Measurements from ENCODE around the gene AKR7A3.
"Not testable (repeated sequence)": the region's sequence is repeated elsewhere in the genome, so short reads cannot be mapped to it uniquely, and the experiment has no call there.

Gene AKR7A3

DNA sequence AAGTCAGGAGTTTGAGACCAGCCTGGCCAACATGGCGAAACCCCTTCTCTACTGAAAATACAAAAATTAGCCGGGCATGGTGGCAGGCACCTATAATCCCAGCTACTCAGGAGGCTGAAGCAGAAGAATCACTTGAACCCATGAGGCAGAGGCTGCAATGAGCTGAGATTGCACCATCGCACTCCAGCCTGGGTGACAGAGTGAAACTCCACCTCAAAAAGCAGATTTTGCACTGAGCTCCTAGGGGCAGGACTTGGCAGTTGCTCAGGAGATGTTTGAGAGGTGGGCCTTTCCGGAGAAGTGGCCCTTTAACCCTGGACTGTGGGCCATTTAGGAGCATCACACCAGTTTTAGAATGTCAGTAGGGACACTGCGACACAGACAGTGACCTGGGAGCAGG, 32.3 kb downstream of the AKR7A3 start:
- H3K27me3 ChIP-seq (ENCODE audit: control insufficient read depth, insufficient read depth, low read length, poor library complexity, severe bottlenecking); H3K4me3 ChIP-seq (ENCODE audit: insufficient read depth, low read depth, low read length); H3K27ac ChIP-seq (ENCODE audit: insufficient read depth, low read depth, low read length, poor library complexity, severe bottlenecking); H3K9me3 ChIP-seq (ENCODE audit: control insufficient read depth, low read length): not testable (repeated sequence)
- 94 to 96% methylated on average over 5 of the region's 5 CpGs for WGBS, 2 experiments
- Histone ChIP-seq H3K36me3 (ENCODE audit: control insufficient read depth, insufficient read depth, low read length) (peaks cover 32% of the 10 kb centered on the region), H3K4me1 (ENCODE audit: control insufficient read depth, insufficient read depth, low read length) (peaks cover 14% of the 10 kb centered on the region)

DNA sequence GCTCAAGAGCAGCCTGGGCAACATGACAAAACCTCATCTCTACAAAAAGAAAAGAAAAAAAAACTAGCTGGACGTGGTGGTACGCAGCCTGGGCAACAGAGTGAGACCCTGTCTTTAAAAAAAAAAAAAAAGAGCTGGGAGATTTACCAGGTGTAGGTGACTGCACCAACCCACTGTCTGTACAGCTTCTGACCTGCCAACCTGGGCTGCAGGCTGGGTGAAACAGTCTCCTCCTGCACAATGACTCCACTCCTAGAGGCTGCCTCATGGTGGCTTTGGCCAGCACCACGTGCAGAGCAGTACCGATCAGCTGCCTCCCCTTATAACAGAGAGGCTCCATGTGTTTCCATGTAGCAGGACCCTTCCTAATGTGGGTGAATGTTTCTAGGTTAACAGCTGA, 33.3 kb downstream of the AKR7A3 start:
- Histone ChIP-seq H3K36me3 (ENCODE audit: control insufficient read depth, insufficient read depth, low read length) (peaks cover 32% of the 10 kb centered on the region), H3K27me3 (ENCODE audit: control insufficient read depth, insufficient read depth, low read length, poor library complexity, severe bottlenecking) (no peaks in the 10 kb centered on the region), H3K27ac (ENCODE audit: insufficient read depth, low read depth, low read length, poor library complexity, severe bottlenecking) (no peak overlapping the region), H3K4me1 (ENCODE audit: control insufficient read depth, insufficient read depth, low read length) (peaks cover 17% of the 10 kb centered on the region), H3K9me3 (ENCODE audit: control insufficient read depth, low read length) (no peaks in the 10 kb centered on the region), H3K4me3 (ENCODE audit: insufficient read depth, low read depth, low read length) (no peak overlapping the region)
- 96% methylated on average over 4 of the region's 4 CpGs for WGBS, 2 experiments

DNA sequence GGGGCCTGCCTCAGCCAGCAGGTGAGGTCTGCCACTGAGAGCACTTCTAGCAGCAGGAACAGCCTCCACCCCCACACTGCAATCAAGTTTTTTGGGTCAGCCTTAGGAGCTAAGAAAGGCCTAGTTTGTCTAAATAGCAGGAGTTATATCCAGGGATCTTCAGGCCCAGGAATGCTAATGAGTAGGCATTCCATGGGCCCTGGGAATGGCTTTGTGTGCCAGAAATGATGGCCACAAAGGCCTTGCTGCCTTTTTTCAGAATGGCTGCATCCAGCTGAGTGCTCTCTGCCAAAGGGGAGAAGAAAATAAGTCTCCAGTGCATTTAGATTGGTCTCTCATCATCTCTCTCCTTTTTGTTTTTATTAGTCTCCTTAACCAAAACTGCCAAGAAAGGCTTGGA, 34.2 kb downstream of the AKR7A3 start:
- H3K36me3 ChIP-seq (ENCODE audit: control insufficient read depth, insufficient read depth, low read length) = peaks cover 30% of the 10 kb centered on the region
- H3K27me3 ChIP-seq (ENCODE audit: control insufficient read depth, insufficient read depth, low read length, poor library complexity, severe bottlenecking) = no peaks in the 10 kb centered on the region
- H3K27ac ChIP-seq (ENCODE audit: insufficient read depth, low read depth, low read length, poor library complexity, severe bottlenecking) = no peak overlapping the region

DNA sequence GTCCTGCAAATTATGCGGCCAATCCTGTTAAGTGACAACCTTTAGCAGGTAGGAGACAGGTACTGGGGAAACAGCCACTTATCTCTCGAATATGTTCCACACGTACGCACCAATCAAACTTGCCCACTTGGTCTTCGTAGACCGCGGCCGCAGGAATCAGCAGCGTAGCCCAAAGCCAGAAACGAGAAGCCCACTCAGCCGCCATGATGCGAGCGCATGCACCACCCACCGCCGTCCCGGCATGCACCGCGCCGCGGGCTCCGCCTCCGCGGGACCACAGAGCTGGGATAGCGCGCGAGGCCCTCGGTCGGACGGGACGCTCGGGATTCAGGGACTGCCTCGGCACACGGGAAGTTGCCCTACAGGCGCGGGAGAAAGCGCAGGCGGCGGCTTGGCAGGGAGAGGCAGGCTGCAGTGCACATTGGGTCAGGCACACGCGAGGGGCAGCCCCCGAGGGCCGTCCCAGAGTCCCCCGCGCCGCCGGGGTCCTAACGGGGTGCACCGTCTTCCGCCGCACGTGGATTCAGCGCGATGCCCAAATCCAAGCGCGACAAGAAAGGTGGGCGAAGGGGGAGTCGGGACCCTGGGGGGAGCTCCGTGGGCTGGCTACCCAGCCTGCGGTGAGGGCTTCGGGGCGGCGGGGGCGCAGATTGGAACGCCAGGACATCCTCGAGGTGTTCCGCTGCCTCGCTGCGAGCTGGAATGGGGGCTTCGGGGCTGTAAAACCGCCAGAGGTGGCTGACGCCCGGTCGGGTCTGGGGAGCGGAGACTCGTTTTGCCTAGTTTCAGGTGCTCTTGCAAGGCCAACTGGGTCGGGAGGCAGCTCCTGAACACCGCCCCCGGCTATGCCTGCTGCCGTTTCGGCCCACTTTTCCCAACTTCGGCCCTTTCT, 37.0 kb downstream of the AKR7A3 start, which contains the start of the genes EMC1 and MRTO4:
TSS of gene EMC1 (minus strand) at position 220 of the 892 bp plus-strand sequence. CDS start at position 205, 15 bp downstream.
TSS of gene MRTO4 (plus strand) at position 501 of the 892 bp plus-strand sequence. CDS start at position 532, 31 bp downstream.
- Histone ChIP-seq H3K27me3 (ENCODE audit: control insufficient read depth, insufficient read depth, low read length, poor library complexity, severe bottlenecking) (no peaks in the 10 kb centered on the region), H3K27ac (ENCODE audit: insufficient read depth, low read depth, low read length, poor library complexity, severe bottlenecking) (peak within 1 kb of the TSS; percentile 97), H3K4me1 (ENCODE audit: control insufficient read depth, insufficient read depth, low read length) (peaks cover 18% of the 10 kb centered on the region), H3K4me3 (ENCODE audit: insufficient read depth, low read depth, low read length) (peak within 1 kb of the TSS; percentile 94), H3K9me3 (ENCODE audit: control insufficient read depth, low read length) (no peaks in the 10 kb centered on the region), H3K36me3 (ENCODE audit: control insufficient read depth, insufficient read depth, low read length) (peaks cover 11% of the 10 kb centered on the region)
- 0% methylated on average over 81 of the region's 81 CpGs for WGBS, 2 experiments

More for the DNA sequence above, 34.2 kb downstream of the AKR7A3 start:
- peaks cover 18% of the 10 kb centered on the region for H3K4me1 ChIP-seq (ENCODE audit: control insufficient read depth, insufficient read depth, low read length)
- no peaks in the 10 kb centered on the region for H3K9me3 ChIP-seq (ENCODE audit: control insufficient read depth, low read length)
- H3K4me3 ChIP-seq (ENCODE audit: insufficient read depth, low read depth, low read length) = no peak overlapping the region

DNA sequence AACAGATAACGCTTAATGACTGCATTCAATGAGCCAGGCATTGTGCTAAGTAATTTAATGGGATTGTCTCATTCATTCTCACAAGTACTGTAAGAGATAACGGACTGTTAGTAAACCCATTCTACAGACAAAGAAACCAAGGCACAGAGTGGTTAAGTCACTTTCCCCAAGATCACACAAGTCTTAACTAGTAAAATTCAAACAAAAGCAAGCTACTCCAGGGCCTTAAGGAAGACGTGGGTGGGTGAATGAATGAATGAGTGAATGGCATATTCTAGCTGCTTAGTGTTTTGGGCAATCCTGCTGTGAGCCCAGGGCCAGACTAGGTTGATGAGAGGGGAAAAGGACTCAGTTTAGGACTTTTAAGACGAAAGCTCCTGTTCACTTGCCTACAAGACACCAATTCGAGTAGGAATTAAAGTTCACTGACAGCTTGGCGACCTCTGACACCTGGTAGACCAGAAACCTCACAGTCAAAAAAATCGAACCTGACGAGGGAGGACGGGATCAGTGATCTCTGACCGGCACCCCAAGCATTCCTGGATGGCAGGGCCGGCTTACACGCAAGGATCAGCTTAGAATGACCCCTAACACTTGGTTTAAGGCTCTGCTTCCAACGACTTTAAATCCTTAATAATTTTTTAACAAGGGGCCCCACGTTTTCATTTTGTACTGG, 37.8 kb downstream of the AKR7A3 start:
- Histone ChIP-seq H3K27ac (ENCODE audit: insufficient read depth, low read depth, low read length, poor library complexity, severe bottlenecking) (peak overlapping the region; percentile 97), H3K27me3 (ENCODE audit: control insufficient read depth, insufficient read depth, low read length, poor library complexity, severe bottlenecking) (no peaks in the 10 kb centered on the region), H3K9me3 (ENCODE audit: control insufficient read depth, low read length) (no peaks in the 10 kb centered on the region), H3K4me3 (ENCODE audit: insufficient read depth, low read depth, low read length) (peak overlapping the region; percentile 94), H3K36me3 (ENCODE audit: control insufficient read depth, insufficient read depth, low read length) (peaks cover 7% of the 10 kb centered on the region), H3K4me1 (ENCODE audit: control insufficient read depth, insufficient read depth, low read length) (peaks cover 18% of the 10 kb centered on the region)
- WGBS, 2 experiments = 13 to 14% methylated on average over 14 of the region's 14 CpGs

DNA sequence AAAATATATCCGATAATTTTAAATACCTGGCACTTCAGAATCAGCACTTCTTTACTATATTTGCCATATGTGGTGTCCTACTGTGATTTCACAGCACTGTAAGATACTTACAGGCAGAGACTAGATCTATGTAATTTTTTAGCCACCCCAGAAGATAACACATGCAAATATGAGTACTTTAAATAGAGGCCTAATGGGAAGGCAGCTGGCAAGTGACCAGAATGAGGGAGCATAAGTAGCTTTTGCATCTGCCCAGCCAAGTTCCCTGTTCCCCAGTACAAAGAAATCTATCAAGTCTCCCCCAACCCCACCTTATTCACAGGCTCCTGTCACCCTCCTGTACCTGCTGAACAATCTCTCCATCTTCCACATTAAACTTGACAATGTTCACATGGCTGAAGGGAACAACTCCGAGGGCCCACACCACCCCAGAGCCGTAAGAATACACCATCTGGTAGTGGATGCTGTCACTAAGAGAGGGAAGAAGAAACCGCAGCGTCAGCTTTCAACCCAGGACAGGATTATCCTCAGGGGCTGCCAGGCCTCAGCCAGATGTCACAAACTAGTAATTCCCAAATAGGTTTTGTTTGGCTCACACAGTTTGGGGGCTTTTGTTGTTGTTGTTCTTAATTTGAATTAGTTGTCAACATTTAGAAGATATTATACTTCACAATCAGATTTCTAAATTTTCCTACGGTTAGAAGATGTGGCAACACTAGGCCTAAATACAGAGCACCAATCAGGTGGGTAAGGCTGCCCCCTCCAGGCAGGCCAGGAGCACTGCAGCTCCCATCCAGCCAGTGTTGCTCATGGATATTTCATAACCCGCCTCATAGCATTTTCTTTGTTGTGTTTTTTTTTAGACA, 47.7 kb downstream of the AKR7A3 start:
- Histone ChIP-seq H3K27ac (ENCODE audit: insufficient read depth, low read depth, low read length, poor library complexity, severe bottlenecking) (no peak overlapping the region), H3K4me3 (ENCODE audit: insufficient read depth, low read depth, low read length) (no peak overlapping the region), H3K27me3 (ENCODE audit: control insufficient read depth, insufficient read depth, low read length, poor library complexity, severe bottlenecking) (no peaks in the 10 kb centered on the region), H3K4me1 (ENCODE audit: control insufficient read depth, insufficient read depth, low read length) (no peaks in the 10 kb centered on the region), H3K36me3 (ENCODE audit: control insufficient read depth, insufficient read depth, low read length) (peaks cover 62% of the 10 kb centered on the region), H3K9me3 (ENCODE audit: control insufficient read depth, low read length) (no peaks in the 10 kb centered on the region)
- WGBS, 2 experiments = 91 to 96% methylated on average over 7 of the region's 7 CpGs

DNA sequence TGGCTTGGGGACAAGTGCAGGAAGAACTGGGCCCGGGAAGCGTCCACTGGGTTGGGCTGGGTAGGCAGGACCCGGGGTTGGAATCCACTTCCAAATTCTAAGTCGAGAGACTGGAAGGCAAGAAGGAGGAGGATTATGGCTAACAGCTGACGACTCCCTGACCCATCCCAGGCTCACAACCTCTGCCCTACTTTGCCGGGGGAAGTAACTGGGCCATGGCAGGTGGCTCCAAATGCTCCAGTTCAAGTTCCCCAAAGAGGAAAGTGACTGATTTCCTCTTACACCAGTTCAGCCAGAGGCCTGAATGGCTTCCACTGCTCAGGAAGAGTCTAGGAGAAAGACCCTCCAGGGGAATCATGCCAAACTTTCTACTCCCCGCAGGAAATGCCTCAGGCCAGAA, 48.7 kb downstream of the AKR7A3 start:
- H3K4me1 ChIP-seq (ENCODE audit: control insufficient read depth, insufficient read depth, low read length) = no peaks in the 10 kb centered on the region
- H3K27me3 ChIP-seq (ENCODE audit: control insufficient read depth, insufficient read depth, low read length, poor library complexity, severe bottlenecking) = no peaks in the 10 kb centered on the region
- H3K27ac ChIP-seq (ENCODE audit: insufficient read depth, low read depth, low read length, poor library complexity, severe bottlenecking) = no peak overlapping the region
- 93% methylated on average over 7 of the region's 7 CpGs for WGBS, 2 experiments
- H3K4me3 ChIP-seq (ENCODE audit: insufficient read depth, low read depth, low read length) = no peak overlapping the region
- H3K9me3 ChIP-seq (ENCODE audit: control insufficient read depth, low read length) = no peaks in the 10 kb centered on the region
- H3K36me3 ChIP-seq (ENCODE audit: control insufficient read depth, insufficient read depth, low read length) = peaks cover 62% of the 10 kb centered on the region

DNA sequence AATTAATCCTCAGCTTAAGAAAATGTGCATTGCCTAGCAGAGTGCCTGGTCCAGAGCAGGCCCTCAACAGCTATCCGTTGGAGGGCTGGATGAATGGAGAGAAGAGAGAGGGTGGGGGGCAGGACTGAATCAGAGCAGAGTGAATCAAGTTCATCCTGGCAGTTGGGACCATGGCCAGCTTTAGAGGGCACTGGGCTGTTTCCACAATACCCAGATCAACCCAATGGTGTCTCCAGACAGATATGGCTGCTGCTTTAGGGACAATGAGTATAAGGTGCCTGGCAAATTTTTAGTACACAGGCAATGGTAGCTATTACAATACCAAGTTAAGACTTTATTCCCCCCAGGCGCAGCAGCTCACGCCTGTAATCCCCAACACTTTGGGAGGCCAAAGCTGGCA, 54.3 kb downstream of the AKR7A3 start:
- no peaks in the 10 kb centered on the region for H3K9me3 ChIP-seq (ENCODE audit: control insufficient read depth, low read length)
- H3K4me3 ChIP-seq (ENCODE audit: insufficient read depth, low read depth, low read length) = no peak overlapping the region
- H3K27ac ChIP-seq (ENCODE audit: insufficient read depth, low read depth, low read length, poor library complexity, severe bottlenecking) = no peak overlapping the region
- peaks cover 52% of the 10 kb centered on the region for H3K36me3 ChIP-seq (ENCODE audit: control insufficient read depth, insufficient read depth, low read length)
- no peaks in the 10 kb centered on the region for H3K27me3 ChIP-seq (ENCODE audit: control insufficient read depth, insufficient read depth, low read length, poor library complexity, severe bottlenecking)
- no peaks in the 10 kb centered on the region for H3K4me1 ChIP-seq (ENCODE audit: control insufficient read depth, insufficient read depth, low read length)
- WGBS, 2 experiments = 92 to 94% methylated on average over 3 of the region's 3 CpGs

Data from ectodermal cell (in vitro differentiated cells).